ENCODE data around the gene TMC3.
"Not testable (repeated sequence)": the region's sequence is repeated elsewhere in the genome, so short reads cannot be mapped to it uniquely, and the experiment has no call there.

Gene TMC3

GRCh38 chr15:81384891-81385720 is 11.1 kb upstream of the TMC3 start:
- no peak for DNase-seq

GRCh38 chr15:81381720-81382119 is 7.7 kb upstream of the TMC3 start:
- DNase-seq = no peak

GRCh38 chr15:81380668-81381067 is 6.7 kb upstream of the TMC3 start:
- no peak for DNase-seq

GRCh38 chr15:81380203-81380602 is 6.2 kb upstream of the TMC3 start:
- no peak for DNase-seq

GRCh38 chr15:81379269-81379668 is 5.3 kb upstream of the TMC3 start:
- DNase-seq = no peak

GRCh38 chr15:81378443-81378842 is 4.4 kb upstream of the TMC3 start:
- DNase-seq = no peak

- DNase-seq = no peak
These were observed 3.9 kb upstream of the TMC3 start for GRCh38 chr15:81377871-81378270.

GRCh38 chr15:81376231-81376630 is 2.2 kb upstream of the TMC3 start:
- DNase-seq = no peak

GRCh38 chr15:81375461-81375860 is 1.4 kb upstream of the TMC3 start:
- no peak for DNase-seq

- no peak for DNase-seq
These were observed 837 bp downstream of the TMC3 start for GRCh38 chr15:81373176-81373575.

GRCh38 chr15:81372575-81372974 is 1.4 kb downstream of the TMC3 start:
- DNase-seq = no peak

GRCh38 chr15:81363718-81364500 is 10.1 kb downstream of the TMC3 start:
- no peak for DNase-seq

- no peak for DNase-seq
These were observed 10.7 kb downstream of the TMC3 start for GRCh38 chr15:81363276-81363675.

GRCh38 chr15:81362790-81363189 is 11.2 kb downstream of the TMC3 start:
- DNase-seq = no peak

- DNase-seq = no peak
These were observed 12.1 kb downstream of the TMC3 start for GRCh38 chr15:81361891-81362290.

- no peak for DNase-seq
These were observed 13.5 kb downstream of the TMC3 start for GRCh38 chr15:81360491-81360890.

GRCh38 chr15:81358248-81358647 is 15.8 kb downstream of the TMC3 start:
- no peak for DNase-seq

- no peak for DNase-seq
These were observed 16.8 kb downstream of the TMC3 start for GRCh38 chr15:81357180-81357686.

GRCh38 chr15:81356252-81356651 is 17.8 kb downstream of the TMC3 start:
- DNase-seq = no peak

GRCh38 chr15:81351651-81352050 is 22.4 kb downstream of the TMC3 start:
- DNase-seq = no peak

GRCh38 chr15:81349271-81349670 is 24.7 kb downstream of the TMC3 start:
- DNase-seq = no peak

- DNase-seq = not testable (repeated sequence)
These were observed 25.3 kb downstream of the TMC3 start for GRCh38 chr15:81348691-81349090.

- no peak for DNase-seq
These were observed 26.1 kb downstream of the TMC3 start for GRCh38 chr15:81347910-81348309.

- no peak for DNase-seq
These were observed 27.4 kb downstream of the TMC3 start for GRCh38 chr15:81346611-81347010.
